H1 (cell line): ENCODE measurements around the gene ABHD2. TPM values are rescaled to one million over a fixed set of nuclear protein-coding genes. Genes with fewer than 3 reads are reported as not detected.

Source experiments
- ASH2L ChIP-seq: fragments of 200-600, 300-600 bp; sonication (generic); IDR thresholded peaks from one replicate; pipeline ENCODE4 v1.7.1; 2017; ENCODE audit warnings: low read length
- BACH1 ChIP-seq: IDR thresholded peaks from 2 replicates; pipeline ENCODE4 v1.6.1; 2012; ENCODE audit warnings: low read length, improper control_type of control experiment
- EZH2 ChIP-seq: fragments of 200-600 bp; sonication (generic); IDR thresholded peaks from 2 replicates; pipeline ENCODE4 v1.7.1; 2012; ENCODE audit warnings: low read depth, mild to moderate bottlenecking, moderate library complexity, low read length, inconsistent platforms; ENCODE audit not compliant: severe bottlenecking
- MAFK ChIP-seq: IDR thresholded peaks from 2 replicates; pipeline ENCODE4 v1.6.1; 2012; ENCODE audit warnings: low read depth, mild to moderate bottlenecking, improper control_type of control experiment, low read length
- PHF8 ChIP-seq: fragments of 200-600 bp; sonication (generic); conservative IDR thresholded peaks from 2 replicates; pipeline ENCODE4 v1.7.1; 2012; ENCODE audit warnings: low read depth, mild to moderate bottlenecking, inconsistent platforms, low read length, moderate library complexity
- SIX5 ChIP-seq: IDR thresholded peaks from 2 replicates; pipeline ENCODE4 v1.6.1; 2011; ENCODE audit warnings: mild to moderate bottlenecking, low read depth, low read length
- TBP ChIP-seq: IDR thresholded peaks from 2 replicates; pipeline ENCODE4 v1.6.1; 2011; ENCODE audit warnings: low read depth, low read length, improper control_type of control experiment
- polyA plus RNA-seq, 7 experiments: library from polyadenylated mRNA; depleted of rRNA in 3 of 7; stranded (reverse) in 5 of 7; unstranded in 2 of 7; fragments of >200 nt in 5 of 7; fragments of 200-250 nt in 2 of 7; gene quantifications; 1 replicate in 5 of 7; 2 replicates in 1 of 7; 4 replicates in 1 of 7; pipeline versions ENCODE4 v1.2.1 to v1.2.3, GENCODE V29; 2011 to 2013; ENCODE audit warnings: missing spikeins in 2 of 7, mixed read lengths in 2 of 7
- total RNA-seq: library from RNA; stranded (reverse); fragmentation: NEBNext Ultra II Directional; extraction: Animal tissue kit (Norgen Biotek cat#: 25700); gene quantifications from 2 replicates; pipeline ENCODE4 v1.2.1, GENCODE V29; 2021

ABHD2 gene
- total and polyA plus RNA-seq, 2 of the 8 experiments (the other 6 are each of a cell fraction or from before 2014, with no cell fraction given), result 9.1 to 23.7 TPM

- TF ChIP-seq PHF8 (no peak), MAFK (no peak), ASH2L (no peak), EZH2 (no peak), TBP (no peak), BACH1 (no peak), SIX5 (no peak)
Measured at GRCh38 chr15:89184357-89184756, 96.1 kb downstream of the ABHD2 start (continued).
